LoVo (cell line): ENCODE data around the gene FGD3.

Experiments used
- DNase-seq: peaks from one replicate; pipeline ENCODE4 v3.0.0-alpha.2; 2016; ENCODE audit warnings: low spot score

Gene FGD3

DNA sequence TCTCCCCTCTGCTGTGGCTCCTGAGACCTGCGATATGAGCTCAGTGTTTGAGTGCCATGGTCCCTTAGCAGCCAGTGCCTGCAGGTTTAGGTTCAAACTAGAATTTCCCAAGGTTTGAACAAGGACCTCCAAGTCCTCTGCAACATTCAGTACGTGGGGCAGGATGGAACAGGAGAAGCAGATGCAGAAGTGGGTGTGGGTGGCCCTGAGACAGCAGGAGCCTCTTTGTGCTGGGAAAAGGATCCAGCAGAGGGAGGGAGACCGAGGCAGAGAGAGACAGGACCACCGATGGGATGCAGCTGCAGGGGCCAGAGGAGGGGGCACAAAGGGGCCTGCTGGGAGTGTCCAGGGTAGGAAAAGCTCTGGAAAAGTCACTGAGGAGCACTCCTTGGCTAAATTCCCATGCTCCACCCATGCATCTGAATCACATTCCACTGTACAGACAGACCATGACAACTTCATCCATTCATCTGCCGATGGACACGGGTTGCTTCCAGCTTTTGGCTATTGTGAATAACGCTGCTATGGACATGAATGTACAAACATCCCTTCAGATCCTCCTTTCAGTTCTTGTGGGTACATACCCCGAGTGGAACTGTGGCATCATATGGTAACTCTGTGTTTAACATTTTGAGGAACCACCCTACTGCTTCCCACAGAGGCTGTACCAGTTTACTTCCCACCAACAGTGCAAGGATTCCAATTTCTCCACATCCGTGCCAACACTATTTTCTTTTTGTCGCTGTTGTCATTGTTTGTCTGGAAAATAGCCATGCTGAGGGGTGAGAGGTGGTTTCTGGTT is 84.5 kb downstream of the FGD3 start:
- DNase-seq, result no peak

GRCh38 chr9:93032545-93032944 is 85.2 kb downstream of the FGD3 start:
- no peak for DNase-seq

DNA sequence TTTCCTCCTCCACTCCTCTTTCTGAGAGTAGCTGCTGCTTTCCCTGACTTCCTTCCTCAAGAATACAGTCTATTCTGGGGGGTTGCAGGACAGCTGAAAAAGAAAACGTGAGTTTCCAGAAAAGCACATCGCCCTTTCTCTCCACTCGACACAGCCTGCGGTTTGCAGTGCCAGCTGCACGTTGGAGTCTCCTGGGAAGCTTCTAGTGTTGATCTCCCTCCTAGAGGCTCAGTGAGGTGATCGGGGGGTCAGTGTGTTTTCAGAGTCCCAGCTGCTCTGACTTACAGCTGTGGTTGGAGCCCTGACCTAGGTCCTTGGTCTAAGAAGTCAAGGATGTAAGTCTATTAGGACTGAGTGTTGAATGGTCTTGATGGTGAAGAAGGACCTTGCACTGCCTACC is 86.2 kb downstream of the FGD3 start:
- no peak for DNase-seq

DNA sequence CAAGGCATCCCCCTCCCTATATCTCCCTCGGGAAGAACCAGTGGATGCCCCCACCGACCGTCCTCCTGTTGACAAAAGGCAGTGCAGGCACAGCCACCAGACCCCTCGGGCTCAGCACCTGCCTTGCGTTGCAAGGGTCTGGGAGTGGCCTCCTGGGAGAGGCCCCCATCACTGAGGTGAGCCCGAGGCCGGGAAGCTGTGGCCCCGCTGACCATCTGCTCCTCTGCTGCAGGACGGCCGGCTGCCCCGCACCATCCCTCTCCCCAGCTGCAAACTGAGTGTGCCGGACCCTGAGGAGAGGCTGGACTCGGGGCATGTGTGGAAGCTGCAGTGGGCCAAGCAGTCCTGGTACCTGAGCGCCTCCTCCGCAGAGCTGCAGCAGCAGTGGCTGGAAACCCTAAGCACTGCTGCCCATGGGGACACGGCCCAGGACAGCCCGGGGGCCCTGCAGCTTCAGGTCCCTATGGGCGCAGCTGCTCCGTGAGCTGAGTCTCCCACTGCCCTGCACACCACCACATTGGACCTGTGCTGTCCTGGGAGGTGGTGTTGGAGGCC is 87.9 kb downstream of the FGD3 start:
- no peak for DNase-seq

- DNase-seq, result no peak
Measured at GRCh38 chr9:93035821-93036351, 88.6 kb downstream of the FGD3 start.

DNA sequence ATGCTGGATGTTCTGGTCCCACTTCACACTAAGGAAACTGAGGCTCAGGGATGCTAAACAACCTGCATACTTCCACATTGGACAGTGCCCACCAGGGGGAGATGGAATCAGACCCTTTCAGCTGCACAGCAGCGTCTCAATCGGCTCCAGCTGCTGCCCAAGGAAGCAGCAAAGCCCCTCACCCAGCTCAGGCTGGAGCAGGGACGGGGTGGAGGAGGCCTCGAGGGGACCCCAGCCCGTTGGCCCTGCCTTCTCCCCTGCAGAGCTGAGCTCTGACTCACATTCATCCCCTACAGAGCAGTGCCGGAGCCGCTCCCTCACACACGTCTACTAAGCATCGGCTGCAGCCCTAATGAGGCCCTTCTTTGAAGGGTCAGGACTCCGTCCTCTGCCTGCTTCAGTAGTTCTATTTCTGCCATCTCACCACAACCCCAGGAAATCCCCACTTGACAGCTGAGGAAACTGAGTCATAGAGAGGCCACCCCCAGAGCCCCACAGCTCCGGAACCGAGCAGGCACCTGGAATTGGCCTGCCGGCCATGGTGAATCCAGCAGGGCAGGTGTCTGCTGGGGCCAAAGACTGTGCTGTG is 89.7 kb downstream of the FGD3 start:
- no peak for DNase-seq

DNA sequence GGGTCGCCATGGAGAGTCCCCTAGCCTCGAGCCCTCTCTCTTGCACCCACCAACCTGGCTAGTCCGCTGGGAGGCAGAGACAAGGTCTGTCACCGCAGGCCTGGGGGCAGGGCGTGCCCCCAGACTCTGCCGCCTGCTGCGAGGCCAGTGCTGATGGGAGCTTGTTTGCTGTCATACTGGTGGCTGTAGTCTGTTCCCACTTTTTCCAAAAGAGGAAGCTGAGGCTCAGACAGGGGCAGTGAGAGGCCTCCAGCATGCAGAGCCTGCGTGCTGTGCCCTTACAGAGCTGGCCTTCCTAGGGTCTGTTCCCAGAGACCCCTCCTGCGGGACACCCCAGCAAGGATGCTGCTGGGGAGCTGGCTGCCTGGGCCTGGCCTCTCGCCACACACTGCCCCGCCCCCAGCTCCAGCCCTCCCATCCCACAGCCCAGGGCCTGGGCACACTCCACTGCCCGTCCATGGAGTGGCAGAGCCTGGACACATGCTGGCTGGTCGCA is 90.2 kb downstream of the FGD3 start:
- no peak for DNase-seq

- DNase-seq, result no peak
Measured at GRCh38 chr9:93038918-93039317, 91.6 kb downstream of the FGD3 start.

DNA sequence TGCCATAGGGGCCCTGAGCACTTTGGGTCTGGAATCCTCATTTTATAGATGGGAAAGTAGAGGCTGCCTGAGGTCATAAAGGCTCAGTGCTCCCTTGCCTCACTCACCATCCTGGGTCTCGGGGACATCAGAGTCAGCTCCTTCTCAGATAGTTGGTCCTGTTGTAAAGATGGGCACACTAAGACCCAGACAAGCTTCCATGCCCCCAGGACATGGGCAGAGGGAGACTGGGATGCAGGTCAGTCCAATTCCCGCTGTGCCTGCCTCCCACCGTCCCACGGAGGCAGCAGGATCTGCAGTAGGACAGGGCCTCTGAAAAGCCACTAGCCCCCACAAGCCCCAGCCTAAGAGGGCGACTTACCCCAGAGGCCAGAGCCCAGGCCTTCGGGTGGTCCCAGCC is 92.1 kb downstream of the FGD3 start:
- no peak for DNase-seq

- DNase-seq, result no peak
Measured at GRCh38 chr9:93039976-93040375, 92.7 kb downstream of the FGD3 start.

DNA sequence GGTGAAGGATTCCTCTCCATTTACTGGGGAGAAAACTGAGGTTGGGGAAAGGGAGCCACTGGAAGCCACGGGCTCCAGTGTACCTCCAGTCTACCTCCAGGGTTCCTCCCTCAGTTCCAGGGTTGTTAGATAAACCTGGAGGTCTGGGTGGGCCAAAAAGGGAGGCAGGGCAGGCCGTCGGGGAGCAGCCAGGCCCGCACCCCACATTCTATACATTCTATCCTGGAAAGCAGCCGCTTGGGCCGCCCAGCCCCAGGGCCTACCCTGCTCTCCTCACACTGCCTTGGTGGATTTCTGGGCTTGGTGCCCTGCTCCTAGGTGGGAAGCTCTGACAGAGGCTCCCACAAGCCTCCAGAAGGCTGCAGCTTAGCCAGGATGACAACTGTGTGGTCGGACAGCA is 93.1 kb downstream of the FGD3 start:
- DNase-seq, result no peak

- no peak for DNase-seq
Measured at GRCh38 chr9:93041108-93041802, 93.9 kb downstream of the FGD3 start.

DNA sequence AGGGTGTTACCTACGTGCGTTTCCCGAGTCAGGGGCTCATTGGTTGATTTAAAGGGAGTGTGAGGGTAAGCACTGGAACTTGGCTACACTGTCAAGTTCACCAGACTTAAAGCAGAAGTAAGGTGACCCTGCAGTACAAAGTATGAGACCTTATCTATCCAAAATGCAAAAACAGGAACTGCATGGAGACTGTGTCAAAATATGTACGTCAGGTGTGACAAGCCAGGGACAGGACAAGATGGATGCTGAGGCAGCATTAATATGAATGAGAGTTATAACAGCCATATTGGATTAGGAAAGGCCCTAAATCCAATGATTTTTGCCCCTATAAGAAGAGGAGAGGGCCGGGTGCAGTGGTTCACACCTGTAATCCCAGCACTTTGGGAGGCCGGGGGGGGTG is 95.8 kb downstream of the FGD3 start:
- no peak for DNase-seq

GRCh38 chr9:93045521-93045920 is 98.2 kb downstream of the FGD3 start:
- no peak for DNase-seq

GRCh38 chr9:93048566-93049448 is 101.5 kb downstream of the FGD3 start:
- no peak for DNase-seq

- no peak for DNase-seq
Measured at GRCh38 chr9:93049491-93049890, 102.2 kb downstream of the FGD3 start.

DNA sequence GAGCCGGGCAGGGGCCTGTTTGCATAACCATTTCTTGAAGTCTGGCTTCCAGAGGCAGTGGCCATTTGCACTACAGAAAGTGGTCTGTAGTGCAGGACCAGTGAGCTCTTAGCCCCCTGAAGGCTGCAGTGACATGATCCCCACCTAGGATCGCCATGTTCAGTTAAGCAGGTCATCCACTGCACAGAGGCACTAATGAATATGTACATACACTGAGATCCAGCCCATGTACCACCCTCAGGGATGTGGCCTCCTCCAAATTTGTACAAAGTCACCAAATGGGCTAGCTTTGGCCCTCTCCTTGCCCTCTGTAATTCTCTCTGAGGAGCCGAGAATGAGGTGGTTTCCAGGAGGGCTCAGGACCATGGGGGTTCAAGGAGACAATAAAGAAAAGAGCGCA is 102.9 kb downstream of the FGD3 start:
- DNase-seq, result no peak

DNA sequence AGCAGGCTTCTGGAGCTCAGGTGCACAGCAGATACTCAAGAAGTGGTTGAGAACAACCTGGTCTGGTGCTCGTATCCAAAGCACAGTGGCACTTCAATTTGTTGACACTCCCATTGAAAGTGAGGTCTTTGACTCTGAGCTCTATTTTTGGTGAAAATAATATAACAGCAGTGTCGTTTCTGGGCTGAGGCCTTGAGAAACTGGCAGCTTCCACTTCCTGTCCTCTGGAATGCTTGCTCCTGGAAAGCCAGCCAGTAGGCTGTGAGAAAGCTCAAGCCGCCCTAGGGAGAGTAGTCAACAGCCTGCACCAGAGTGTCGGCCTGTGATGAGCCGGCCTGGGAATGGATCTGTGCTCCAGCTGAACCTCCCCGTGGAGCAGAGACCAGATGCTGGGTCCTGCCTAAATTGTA is 104.4 kb downstream of the FGD3 start:
- no peak for DNase-seq

- no peak for DNase-seq
Measured at GRCh38 chr9:93052791-93053540, 105.6 kb downstream of the FGD3 start.

DNA sequence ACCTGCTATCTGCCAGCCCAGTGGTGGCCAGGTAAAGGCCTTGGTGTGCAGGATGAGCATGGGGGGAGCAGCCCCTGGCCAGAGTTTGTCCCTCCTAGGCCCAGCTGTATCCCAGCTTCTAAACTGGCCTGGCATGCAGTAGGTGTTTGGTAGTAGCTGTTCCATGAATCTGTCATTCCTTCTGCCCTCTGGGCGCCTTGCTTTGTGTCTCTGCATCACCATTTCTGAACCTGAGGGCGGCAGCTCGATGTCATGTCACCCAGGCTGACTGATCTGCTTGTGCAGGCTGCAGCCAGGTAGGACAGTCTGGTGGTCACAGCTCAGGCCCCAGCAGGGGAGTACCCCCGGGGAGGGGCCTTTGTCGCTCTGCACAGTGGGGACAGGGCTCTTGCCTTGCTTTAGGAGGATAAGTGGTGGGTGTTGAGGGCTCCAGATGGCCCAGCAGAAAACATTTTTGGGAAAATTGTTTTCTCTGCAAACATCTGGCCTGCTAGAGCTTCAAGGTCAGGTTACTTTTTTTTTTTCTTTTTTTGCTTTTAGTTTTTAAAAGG is 106.5 kb downstream of the FGD3 start:
- no peak for DNase-seq
